ENCODE results near the gene CSMD2. TPM values are rescaled to one million over a fixed set of nuclear protein-coding genes. Genes with fewer than 3 reads are reported as not detected.

The CSMD2 gene
- total and polyA plus RNA-seq, 2 of the 8 experiments (the other 6 are each of a cell fraction or from before 2014, with no cell fraction given): 7.0 to 14.7 TPM

- no peaks in the 10 kb centered on the region for H3K27me3 ChIP-seq (replicated peaks in 1 of 4; ENCODE audit: control insufficient read depth in 3 of 4, extremely low read depth in 1 of 4, insufficient read depth in 3 of 4, low read length in 3 of 4)
- H2BK20ac ChIP-seq (ENCODE audit: low read length): no peak overlapping the region
- no peaks in the 10 kb centered on the region for H3K4me1 ChIP-seq (replicated peaks in 1 of 4; ENCODE audit: control insufficient read depth in 3 of 4, insufficient read depth in 4 of 4, low read length in 3 of 4)
- no peak overlapping the region for H3K4ac ChIP-seq (replicated peaks; ENCODE audit: insufficient read length, low read depth, low read length)
- no peak overlapping the region for H3K4me2 ChIP-seq (ENCODE audit: insufficient read depth in 1 of 2, low read depth in 2 of 2, low read length in 2 of 2)
- no peak overlapping the region for H3K27ac ChIP-seq (ENCODE audit: low read depth, low read length)
- ChIA-PET POLR2A (ENCODE audit: partially characterized antibody) (no interaction called here), CTCF (ENCODE audit: partially characterized antibody) (no interaction called here)
- no peak overlapping the region for H2BK15ac ChIP-seq (ENCODE audit: low read length)
- no peak overlapping the region for H2AFZ ChIP-seq (ENCODE audit: low read length)
- H3K79me1 ChIP-seq (ENCODE audit: low read depth, low read length): no peaks in the 10 kb centered on the region
- H4K20me1 ChIP-seq (replicated peaks in 1 of 2; ENCODE audit: control insufficient read depth in 1 of 2, insufficient read depth in 2 of 2, low read length in 2 of 2): no peaks in the 10 kb centered on the region
- FAIRE-seq (no peak), DNase-seq (ENCODE audit: low read depth in 1 of 2, low spot score in 2 of 2) (no peak)
- H3K14ac ChIP-seq (ENCODE audit: insufficient read length): no peak overlapping the region
- H3K4me3 ChIP-seq (ENCODE audit: extremely low read depth in 1 of 4, insufficient read depth in 2 of 4, low read depth in 3 of 4, low read length in 4 of 4): no peak overlapping the region
- WGBS, 2 experiments (ENCODE audit: extremely low coverage in 1 of 2, insufficient coverage in 1 of 2, insufficient read length in 1 of 2, insufficient replicate concordance in 2 of 2, low coverage in 1 of 2, low lambda C conversion rate in 2 of 2, missing lambda C conversion rate in 1 of 2): 94% methylated on average over 2 of the region's 2 CpGs; no CpG with 5 or more reads in 1 of the 2 experiments
- no peaks in the 10 kb centered on the region; a peak in 2 of 8 replicates for H3K36me3 ChIP-seq (ENCODE audit: control insufficient read depth in 2 of 4, insufficient read depth in 4 of 4, low read length in 3 of 4)
- H2BK120ac ChIP-seq (replicated peaks; ENCODE audit: low read depth, low read length): no peak overlapping the region
- no peak overlapping the region for H2BK5ac ChIP-seq (ENCODE audit: low read depth, low read length)
- no peak overlapping the region for H2BK12ac ChIP-seq (ENCODE audit: low read depth, low read length)
- H3K23ac ChIP-seq (ENCODE audit: insufficient read length): no peak overlapping the region
- no peak overlapping the region for H3K9ac ChIP-seq (replicated peaks in 1 of 4; ENCODE audit: extremely low read depth in 1 of 4, low read depth in 3 of 4, low read length in 3 of 4)
- no peak overlapping the region for H3K56ac ChIP-seq (replicated peaks; ENCODE audit: insufficient read length, low read depth, low read length)
- H2AK5ac ChIP-seq (ENCODE audit: low read depth, low read length): no peak overlapping the region
- no peak overlapping the region for H4K5ac ChIP-seq (ENCODE audit: insufficient read length, low read depth, low read length)
- peaks cover 2% of the 10 kb centered on the region in 2 experiments; a peak in 3 of 4 replicates for H3K9me3 ChIP-seq (ENCODE audit: insufficient read depth in 2 of 2, low read depth in 1 of 2, low read length in 1 of 2)
- H3K79me2 ChIP-seq (ENCODE audit: control insufficient read depth in 1 of 2, insufficient read depth in 2 of 2, low read length in 2 of 2): no peaks in the 10 kb centered on the region
- H4K91ac ChIP-seq (replicated peaks; ENCODE audit: insufficient read length, low read length): no peak overlapping the region
- H4K8ac ChIP-seq (ENCODE audit: extremely low read depth, insufficient read depth, low read length): no peak overlapping the region
- no peaks in the 10 kb centered on the region for H3K23me2 ChIP-seq (ENCODE audit: low read depth, low read length)
- H3K18ac ChIP-seq (ENCODE audit: extremely low read depth, low read length): no peak overlapping the region
- no peak for TF ChIP-seq TEAD4 (IDR thresholded peaks at IDR 0.05; ENCODE audit: low read depth, low read length)
- TF ChIP-seq POLR2AphosphoS5 (IDR thresholded peaks at IDR 0.05; ENCODE audit: low read depth, low read length): no peak
- no peak for TF ChIP-seq USF2 (IDR thresholded peaks at IDR 0.05; ENCODE audit: low read length)
- no peak for TF ChIP-seq SIRT6 (IDR thresholded peaks at IDR 0.05; ENCODE audit: low read length)
- no peak for TF ChIP-seq TAF7 (optimal IDR thresholded peaks at IDR 0.05; ENCODE audit: borderline replicate concordance, low read depth, low read length)
- no peak for TF ChIP-seq GABPA (IDR thresholded peaks at IDR 0.05; ENCODE audit: borderline replicate concordance, insufficient read depth, low read length)
- TF ChIP-seq BCL11A (IDR thresholded peaks at IDR 0.05; ENCODE audit: low read depth in 2 of 2, low read length in 2 of 2): no peak
- TF ChIP-seq GTF2F1 (IDR thresholded peaks at IDR 0.05; ENCODE audit: borderline replicate concordance, low read depth, low read length): no peak
- TF ChIP-seq BACH1 (IDR thresholded peaks at IDR 0.05; ENCODE audit: low read length): no peak
- TF ChIP-seq SIX5 (IDR thresholded peaks at IDR 0.05; ENCODE audit: low read depth, low read length): no peak
- no peak for TF ChIP-seq NANOG (IDR thresholded peaks at IDR 0.05; ENCODE audit: insufficient read depth, low read depth, low read length, poor library complexity, severe bottlenecking)
- TF ChIP-seq JUND (IDR thresholded peaks at IDR 0.05; ENCODE audit: low read length): no peak
- no peak for TF ChIP-seq ATF3 (IDR thresholded peaks at IDR 0.05; ENCODE audit: insufficient read depth, low read depth, low read length)
- TF ChIP-seq PHF8 (conservative IDR thresholded peaks at IDR 0.05; ENCODE audit: low read depth, low read length): no peak
Observed at GRCh38 chr1:33823401-33823800, 341.6 kb downstream of the CSMD2 start.
